Measurements from ENCODE around the gene OR8D2.
A peak's percentile ranks its signal among the peaks of the same experiment; 100 is the strongest.

OR8D2 gene

GRCh38 chr11:124331873-124332272 lies 11.9 kb upstream of the OR8D2 start:
- no peak for TF ChIP-seq CTCF (IDR thresholded peaks at IDR 0.05; ENCODE audit: borderline replicate concordance, control extremely low read depth, extremely low read depth, insufficient read depth, missing control alignments)
- in situ Hi-C loops (cut with MboI; ENCODE audit: low sequenced_read_pairs, unreplicated experiment): no loop called here
- DNase-seq (ENCODE audit: low spot score): no peak

- no peak for TF ChIP-seq CTCF (IDR thresholded peaks at IDR 0.05; ENCODE audit: borderline replicate concordance, control extremely low read depth, extremely low read depth, insufficient read depth, missing control alignments)
- in situ Hi-C loops (cut with MboI; ENCODE audit: low sequenced_read_pairs, unreplicated experiment): no loop called here
- DNase-seq (ENCODE audit: low spot score): peak; percentile 10
Observed at GRCh38 chr11:124329787-124330478, 9.9 kb upstream of the OR8D2 start.

- in situ Hi-C loops (cut with MboI; ENCODE audit: low sequenced_read_pairs, unreplicated experiment): no loop called here
- no peak for DNase-seq (ENCODE audit: low spot score)
- TF ChIP-seq CTCF (IDR thresholded peaks at IDR 0.05; ENCODE audit: borderline replicate concordance, control extremely low read depth, extremely low read depth, insufficient read depth, missing control alignments): no peak
Observed at GRCh38 chr11:124327775-124328174, 7.8 kb upstream of the OR8D2 start.

GRCh38 chr11:124322356-124322755 lies 2.4 kb upstream of the OR8D2 start:
- in situ Hi-C loops (cut with MboI; ENCODE audit: low sequenced_read_pairs, unreplicated experiment): no loop called here
- no peak for TF ChIP-seq CTCF (IDR thresholded peaks at IDR 0.05; ENCODE audit: borderline replicate concordance, control extremely low read depth, extremely low read depth, insufficient read depth, missing control alignments)
- DNase-seq (ENCODE audit: low spot score): no peak

GRCh38 chr11:124315052-124315451 lies 4.9 kb downstream of the OR8D2 start:
- in situ Hi-C loops (cut with MboI; ENCODE audit: low sequenced_read_pairs, unreplicated experiment): no loop called here
- TF ChIP-seq CTCF (IDR thresholded peaks at IDR 0.05; ENCODE audit: borderline replicate concordance, control extremely low read depth, extremely low read depth, insufficient read depth, missing control alignments): no peak
- DNase-seq (ENCODE audit: low spot score): no peak

GRCh38 chr11:124313849-124314248 lies 6.1 kb downstream of the OR8D2 start, which contains the start of gene OR8D1:
OR8D1 (minus strand) TSS chr11:124313949; CDS start chr11:124310766, 3,183 bp downstream.
- no peak for TF ChIP-seq CTCF (IDR thresholded peaks at IDR 0.05; ENCODE audit: borderline replicate concordance, control extremely low read depth, extremely low read depth, insufficient read depth, missing control alignments)
- in situ Hi-C loops (cut with MboI; ENCODE audit: low sequenced_read_pairs, unreplicated experiment): no loop called here
- no peak for DNase-seq (ENCODE audit: low spot score)
